Non-pigmented ciliary epithelial cell (primary cell): ENCODE data around the gene INAVA.

ENCODE experiments used
- DNase-seq: peaks from one replicate; pipeline ENCODE4 v3.0.0-alpha.2; 2010; ENCODE audit warnings: low read depth

INAVA gene

DNA sequence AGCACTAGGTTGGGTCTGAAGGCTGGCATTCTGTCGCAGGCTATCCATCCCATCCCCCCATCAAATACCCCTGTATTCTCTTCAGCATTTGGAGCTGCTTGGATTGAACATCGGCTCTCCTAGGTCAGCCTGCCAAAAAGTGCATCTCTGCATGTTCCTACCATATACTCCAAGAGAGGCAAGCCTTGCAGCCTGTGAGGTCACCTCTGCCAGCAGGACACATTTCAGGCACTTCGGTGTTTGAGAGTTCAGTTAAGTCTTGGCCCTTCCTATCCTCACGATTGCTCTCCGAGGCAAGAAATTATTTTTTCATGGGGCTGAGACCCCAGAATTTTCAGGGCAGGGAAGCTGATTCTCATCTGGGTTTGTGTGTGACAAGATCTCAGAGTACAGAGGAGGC, 19.3 kb upstream of the INAVA start:
- DNase-seq: no peak

DNA sequence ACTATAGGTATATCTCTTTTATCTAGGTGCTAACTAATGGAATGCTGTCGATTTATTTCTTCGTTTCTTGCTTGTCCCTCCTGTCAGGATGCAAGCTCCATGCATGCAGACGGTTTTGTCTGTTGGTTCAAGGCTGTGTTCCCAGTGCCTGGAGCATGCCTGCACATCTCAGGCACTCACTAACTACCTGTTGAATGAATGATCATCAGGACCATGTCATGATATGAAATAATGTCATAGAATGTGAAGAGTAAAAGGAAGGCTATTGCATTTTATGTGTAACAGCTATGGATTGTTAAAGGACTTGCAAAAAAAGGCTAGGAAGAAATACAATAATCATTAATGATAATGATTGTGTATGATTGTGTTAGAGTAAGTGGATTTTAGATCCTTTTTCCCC, 17.7 kb upstream of the INAVA start:
- no peak for DNase-seq

GRCh38 chr1:200877839-200878551, 16.7 kb upstream of the INAVA start:
- DNase-seq: no peak

DNA sequence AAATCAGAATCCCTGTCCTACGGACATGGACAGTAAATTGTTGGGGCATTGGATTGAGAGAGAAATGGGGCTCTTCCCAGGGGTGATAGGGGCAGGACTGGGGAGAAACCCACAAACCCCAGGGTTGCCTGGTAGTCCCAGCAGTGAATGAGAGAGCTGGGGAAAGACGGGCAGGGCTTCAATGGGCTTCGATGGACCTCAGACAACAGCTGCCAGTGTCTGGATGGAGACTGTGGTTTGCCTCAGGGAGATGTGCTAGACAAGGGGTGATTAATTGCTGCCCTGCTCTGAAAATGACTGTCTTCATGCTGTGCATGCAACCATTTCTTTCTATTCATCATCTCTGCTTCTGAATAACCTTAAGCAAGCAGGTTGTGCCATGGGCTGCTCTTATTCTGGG, 14.5 kb upstream of the INAVA start:
- DNase-seq: no peak

DNA sequence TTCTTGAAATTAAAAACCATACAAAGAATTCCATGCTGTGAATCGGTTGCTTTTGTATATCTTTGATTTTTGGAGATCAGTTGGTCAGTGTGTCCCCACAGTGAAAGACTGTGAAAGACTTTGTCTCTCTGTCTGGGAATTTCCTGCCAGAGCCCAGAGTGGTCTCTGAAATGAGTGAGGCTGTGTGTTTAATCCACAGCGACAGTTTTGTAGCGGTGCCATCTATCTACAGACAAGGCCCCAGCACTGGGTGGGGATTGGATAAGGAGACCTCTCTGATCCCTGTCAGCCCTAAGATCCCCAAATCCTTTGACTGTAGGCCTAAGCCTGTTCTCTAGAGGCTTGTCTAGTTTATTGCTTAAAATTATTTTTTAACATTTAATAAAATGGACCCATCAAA, 11.6 kb upstream of the INAVA start:
- no peak for DNase-seq

DNA sequence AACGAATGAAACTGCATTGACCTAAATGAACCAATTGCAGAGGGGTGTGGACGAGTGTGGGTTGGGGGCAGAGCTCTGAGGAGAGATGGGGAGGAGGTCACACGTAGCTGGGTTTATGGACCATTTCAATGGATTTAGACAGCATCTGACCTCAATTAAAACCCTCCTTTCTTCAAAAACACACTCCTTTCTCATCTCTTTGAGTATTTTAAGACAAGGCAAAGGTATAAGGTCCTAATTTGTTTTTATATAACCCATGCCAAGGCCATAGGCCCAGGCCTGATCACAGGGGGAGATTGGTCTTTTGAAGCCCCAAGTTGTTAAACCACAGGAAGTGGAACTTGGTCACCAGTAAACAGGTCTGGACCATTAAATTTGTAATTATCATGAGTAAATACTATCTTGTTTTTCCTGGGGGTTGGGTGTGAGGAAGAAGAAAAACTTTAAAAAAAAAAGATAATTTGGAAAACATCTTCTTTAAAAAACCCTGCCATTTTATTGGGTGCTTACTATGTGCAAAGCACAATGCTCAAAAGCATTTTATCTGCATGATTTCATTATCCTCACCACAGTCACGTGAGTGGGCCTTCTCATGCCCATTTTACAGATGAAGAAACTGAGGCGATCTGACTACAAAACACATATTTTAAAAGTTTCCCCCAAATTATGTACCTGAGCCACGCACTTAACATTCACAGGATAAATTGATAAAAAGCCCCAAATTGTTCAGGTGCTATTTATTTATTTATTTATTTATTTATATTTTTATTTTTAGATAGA, 8.9 kb upstream of the INAVA start:
- DNase-seq: no peak

DNA sequence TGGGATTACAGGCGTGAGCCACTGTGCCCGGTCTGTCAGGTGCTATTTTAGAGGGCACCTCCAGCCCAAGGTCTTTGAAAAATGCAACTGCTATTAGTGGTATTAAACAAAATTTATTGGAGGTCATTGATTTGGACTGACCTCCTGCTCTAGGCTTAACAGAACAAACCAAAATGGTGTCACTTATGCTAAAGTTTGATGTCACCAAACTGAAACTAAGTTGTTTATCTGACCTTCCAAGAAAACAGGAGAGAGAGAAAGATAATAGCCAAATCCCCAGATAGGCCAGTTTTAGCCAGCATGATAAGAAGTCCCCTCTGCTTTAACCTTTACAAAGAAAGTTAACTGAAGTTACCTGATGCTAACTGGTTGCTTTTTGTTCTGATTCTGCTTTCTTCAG, 8.1 kb upstream of the INAVA start:
- DNase-seq: no peak

- DNase-seq: no peak
Observed at GRCh38 chr1:200887036-200887435, 7.7 kb upstream of the INAVA start.

DNA sequence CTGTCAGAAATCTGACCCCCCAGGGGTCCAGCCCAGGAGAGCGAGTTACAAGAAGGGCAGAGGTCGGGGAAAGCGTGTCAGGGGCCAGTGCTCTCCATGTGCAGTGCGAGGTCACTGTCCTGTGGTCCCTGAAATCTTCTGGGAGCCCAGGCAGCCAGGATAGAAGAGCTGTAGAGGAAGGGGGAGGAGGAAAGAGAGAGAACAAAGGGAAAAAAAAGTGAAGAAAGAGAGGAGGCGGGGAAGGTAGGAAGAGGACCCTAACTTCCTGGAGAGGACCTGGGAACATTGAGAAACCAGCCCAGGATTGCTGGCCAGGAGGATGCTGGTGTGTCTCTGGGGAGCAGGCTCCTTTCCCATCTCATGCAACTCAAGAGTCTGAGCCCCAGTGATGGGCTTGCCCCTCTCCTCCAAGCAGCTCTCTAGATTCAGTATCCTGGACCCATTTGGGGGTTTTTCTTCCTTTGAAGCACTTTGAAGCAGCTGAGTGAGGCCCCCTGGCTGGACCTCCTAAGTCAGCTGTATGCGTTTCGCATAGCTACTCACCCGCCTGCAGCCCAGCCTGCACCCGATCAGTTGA, 6.8 kb upstream of the INAVA start:
- DNase-seq: no peak

DNA sequence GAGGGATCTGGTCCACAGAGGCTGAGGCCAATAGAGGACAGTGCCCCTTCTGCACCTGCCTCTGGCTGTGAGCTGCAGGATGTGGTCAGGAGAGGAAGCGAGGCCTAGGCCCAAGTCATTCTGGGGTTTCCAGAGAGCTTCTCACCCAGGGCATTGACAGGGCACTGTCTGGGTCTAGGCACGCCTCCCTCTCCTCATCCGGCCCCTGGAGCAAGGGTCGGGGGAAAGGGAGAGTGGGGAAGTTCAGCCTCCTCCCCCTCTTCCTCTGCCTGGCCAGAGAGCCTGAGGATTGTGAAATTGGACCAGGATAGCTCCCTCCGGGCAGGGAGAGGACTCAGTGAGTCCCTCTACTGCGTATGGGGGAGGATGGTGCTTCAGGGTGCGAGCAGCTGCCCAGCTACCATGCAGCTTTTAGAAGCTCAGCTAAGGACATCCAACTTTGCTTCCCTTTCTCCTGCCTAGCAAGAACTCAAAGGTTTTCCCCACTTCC, 6.3 kb upstream of the INAVA start:
- no peak for DNase-seq

GRCh38 chr1:200889571-200889970, 5.1 kb upstream of the INAVA start:
- no peak for DNase-seq

DNA sequence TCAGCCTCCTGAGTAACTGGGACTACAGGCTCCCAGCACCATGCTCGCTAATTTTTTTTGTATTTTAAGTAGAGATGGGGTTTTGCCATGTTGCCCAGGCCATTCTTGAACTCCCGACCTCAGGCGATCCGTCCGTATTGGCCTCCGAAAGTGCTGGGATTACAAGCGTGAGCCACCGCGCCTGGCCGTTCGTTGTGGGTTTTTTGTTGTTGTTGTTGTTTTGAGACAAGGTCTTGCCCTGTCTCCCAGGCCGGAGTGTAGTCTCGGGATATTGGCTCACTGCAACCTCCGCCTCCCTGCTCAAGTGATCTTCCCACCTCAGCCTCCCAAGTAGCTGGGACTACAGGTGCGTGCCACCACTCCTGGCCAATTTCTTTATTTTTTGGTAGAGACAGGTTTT, 4.7 kb upstream of the INAVA start:
- DNase-seq: no peak

DNA sequence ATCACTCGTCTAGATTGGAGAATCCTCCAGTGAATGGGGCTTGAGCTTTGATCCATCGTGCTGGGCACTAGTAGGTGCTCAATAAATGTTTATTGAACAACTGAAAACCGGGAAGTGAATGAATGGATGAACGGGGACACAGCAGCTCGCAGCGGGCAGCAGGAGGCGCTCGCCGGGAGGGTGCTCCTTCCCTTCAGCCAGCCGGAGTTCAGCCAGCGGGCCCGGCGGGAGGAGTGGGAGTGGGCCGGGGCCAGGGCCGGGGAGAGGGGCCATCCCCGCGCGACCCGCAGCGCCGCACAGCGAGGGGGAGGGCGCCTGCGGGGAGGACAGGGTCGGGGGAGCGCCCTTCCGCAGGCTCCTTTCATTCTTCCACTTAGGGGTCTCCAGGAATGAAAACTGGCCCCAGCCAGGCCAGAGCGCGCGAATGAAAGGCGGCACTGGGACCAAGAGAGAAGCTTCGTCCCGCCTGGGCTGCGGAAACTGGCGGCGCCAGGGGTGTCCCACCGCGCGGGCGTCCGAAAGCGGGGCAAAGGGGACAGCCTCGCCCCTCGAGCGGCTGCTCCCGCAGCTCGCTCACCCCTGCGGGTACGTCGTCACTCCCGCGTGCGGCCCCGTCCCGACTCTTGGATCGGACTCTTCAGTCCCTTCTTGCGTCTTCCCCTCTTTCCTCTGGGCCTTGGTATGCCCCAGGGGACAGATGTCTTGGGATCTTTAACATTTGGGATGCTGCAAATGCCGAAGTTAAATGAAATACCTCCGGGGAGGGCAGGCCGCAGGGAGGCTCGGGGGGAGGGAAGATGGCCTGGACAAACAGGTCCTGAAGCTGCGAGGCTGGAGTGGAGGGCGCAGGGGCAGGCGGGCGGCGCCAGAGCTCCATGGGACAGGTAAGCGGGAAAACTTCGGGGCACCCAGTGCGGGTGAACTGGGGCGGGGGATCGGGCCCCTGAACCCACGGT, 3.6 kb upstream of the INAVA start:
- no peak for DNase-seq

- no peak for DNase-seq
Observed at GRCh38 chr1:200891774-200892157, 2.9 kb upstream of the INAVA start.

GRCh38 chr1:200892546-200892945, 2.2 kb upstream of the INAVA start:
- DNase-seq: no peak

DNA sequence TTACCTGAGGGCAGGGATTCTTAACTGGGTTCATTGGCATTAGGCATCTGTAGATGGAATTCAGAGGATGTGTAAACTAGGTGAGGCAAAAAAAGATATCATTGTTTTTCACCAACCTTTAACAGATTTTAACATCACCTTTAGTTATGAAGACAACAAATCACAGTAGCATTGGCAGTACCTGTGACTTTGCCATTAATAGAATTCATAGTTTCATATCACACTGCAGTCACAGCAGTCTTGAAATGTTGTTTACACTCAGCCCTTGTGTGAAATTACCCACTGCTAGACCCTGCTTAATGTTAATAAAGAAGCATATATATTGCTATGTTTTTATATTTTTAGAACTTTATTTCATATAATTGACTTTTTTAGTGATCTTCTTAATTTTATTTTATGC, 1.7 kb upstream of the INAVA start:
- no peak for DNase-seq

GRCh38 chr1:200893411-200893901, 1.2 kb upstream of the INAVA start:
- DNase-seq: no peak

- no peak for DNase-seq
Observed at GRCh38 chr1:200895443-200895789, 716 bp downstream of the INAVA start.

- DNase-seq: no peak
Observed at GRCh38 chr1:200895801-200896530, 1.3 kb downstream of the INAVA start.

DNA sequence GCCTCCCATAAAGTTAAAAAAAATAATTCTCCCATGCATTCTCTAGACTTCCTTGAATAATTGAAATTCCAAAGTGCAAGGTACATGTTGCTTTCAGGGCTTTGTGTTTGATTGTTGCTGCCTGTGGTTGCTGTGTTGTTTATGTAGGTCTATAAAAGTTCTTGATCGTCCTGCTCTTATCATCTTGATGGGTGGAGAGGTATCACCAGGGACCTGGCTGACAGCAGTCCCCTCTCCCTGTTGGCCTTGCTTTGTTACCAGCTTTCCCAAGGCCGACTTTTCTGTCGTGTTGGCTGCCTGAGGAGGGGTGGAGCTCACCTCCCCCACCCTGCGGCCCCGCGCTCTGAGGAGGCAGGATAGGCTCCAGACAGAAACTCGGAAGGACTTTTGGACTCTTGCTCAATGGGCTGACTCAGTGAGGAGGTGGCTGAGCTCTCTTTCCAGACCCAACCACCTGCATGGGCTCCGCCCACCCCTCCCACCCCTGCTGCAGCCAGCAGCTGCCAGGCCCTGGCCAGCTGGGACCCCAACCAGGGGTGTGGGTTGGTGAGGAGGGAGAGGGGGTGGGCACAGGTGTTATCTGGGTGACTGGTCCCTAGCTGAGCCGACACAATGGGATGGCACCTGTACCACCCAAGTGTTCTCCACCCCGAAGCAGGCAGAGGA, 2.0 kb downstream of the INAVA start:
- no peak for DNase-seq

- DNase-seq: no peak
Observed at GRCh38 chr1:200897259-200897658, 2.6 kb downstream of the INAVA start.
